Forelimb muscle (tissue), 1 donor: ENCODE results near the gene CAMKK2. TPM values are rescaled to one million over a fixed set of nuclear protein-coding genes. Genes with fewer than 3 reads are reported as not detected.
"Not testable (repeated sequence)": the region's sequence is repeated elsewhere in the genome, so short reads cannot be mapped to it uniquely, and the experiment has no call there.

ENCODE experiments used
- DNase-seq: peaks from one replicate; pipeline ENCODE4 v3.0.0-alpha.2; 2013; ENCODE audit warnings: low read depth
- polyA plus RNA-seq: library from polyadenylated mRNA; unstranded; fragments of 120-200 nt; gene quantifications from one replicate; pipeline ENCODE4 v1.2.1, GENCODE V29; 2013; ENCODE audit not compliant: insufficient read length

Gene CAMKK2
- polyA plus RNA-seq, 1 donor = 17.7 TPM

- DNase-seq = no peak
These were observed 17.0 kb downstream of the CAMKK2 start for GRCh38 chr12:121279507-121279915.

GRCh38 chr12:121279071-121279375 is 17.5 kb downstream of the CAMKK2 start:
- no peak for DNase-seq

- DNase-seq = no peak
These were observed 18.1 kb downstream of the CAMKK2 start for GRCh38 chr12:121278169-121279070.

GRCh38 chr12:121277374-121277759 is 19.1 kb downstream of the CAMKK2 start:
- DNase-seq = no peak

- DNase-seq = no peak
These were observed 22.3 kb downstream of the CAMKK2 start for GRCh38 chr12:121274036-121274763.

- DNase-seq = no peak
These were observed 23.1 kb downstream of the CAMKK2 start for GRCh38 chr12:121273364-121273896.

GRCh38 chr12:121267822-121268221 is 28.7 kb downstream of the CAMKK2 start:
- DNase-seq = no peak

GRCh38 chr12:121264951-121265515 is 31.5 kb downstream of the CAMKK2 start:
- DNase-seq = no peak

GRCh38 chr12:121264135-121264534 is 32.4 kb downstream of the CAMKK2 start:
- no peak for DNase-seq

GRCh38 chr12:121263206-121263935 is 33.1 kb downstream of the CAMKK2 start:
- no peak for DNase-seq

GRCh38 chr12:121261398-121261797 is 35.1 kb downstream of the CAMKK2 start:
- no peak for DNase-seq

GRCh38 chr12:121260091-121260490 is 36.4 kb downstream of the CAMKK2 start:
- DNase-seq = no peak

GRCh38 chr12:121259074-121259473 is 37.4 kb downstream of the CAMKK2 start:
- DNase-seq = no peak

- not testable (repeated sequence) for DNase-seq
These were observed 38.6 kb downstream of the CAMKK2 start for GRCh38 chr12:121257704-121258449.

- DNase-seq = no peak
These were observed 41.1 kb downstream of the CAMKK2 start for GRCh38 chr12:121255433-121255832.

GRCh38 chr12:121253638-121254335 is 42.7 kb downstream of the CAMKK2 start:
- no peak for DNase-seq

- DNase-seq = no peak
These were observed 43.7 kb downstream of the CAMKK2 start for GRCh38 chr12:121252712-121253345.

- no peak for DNase-seq
These were observed 44.7 kb downstream of the CAMKK2 start for GRCh38 chr12:121251838-121252237.

GRCh38 chr12:121250359-121250758 is 46.1 kb downstream of the CAMKK2 start:
- no peak for DNase-seq

- DNase-seq = no peak
These were observed 47.9 kb downstream of the CAMKK2 start for GRCh38 chr12:121248622-121249021.
